K562 (cell line): ENCODE results near the gene SLC5A5. TPM values are rescaled to one million over a fixed set of nuclear protein-coding genes. Genes with fewer than 3 reads are reported as not detected.

Source experiments
- CREB1 ChIP-seq, 2 experiments: sonication (generic) in 1 of 2; formaldehyde crosslinking in 1 of 2; IDR thresholded peaks; 2 replicates each; pipeline versions ENCODE4 v1.6.1 to v1.8.0; 2012 to 2022; ENCODE audit warnings: inconsistent platforms in 1 of 2, mild to moderate bottlenecking in 1 of 2, missing genetic modification reagents in 1 of 2, moderate library complexity in 1 of 2
- DEAF1 ChIP-seq: fragments of 450-650 bp; formaldehyde crosslinking; IDR thresholded peaks from 2 replicates; pipeline ENCODE4 v1.4.0; 2020; ENCODE audit warnings: mild to moderate bottlenecking, moderate library complexity
- E2F3 ChIP-seq: fragments of 250-450 bp; sonication (Bioruptor Pico); IDR thresholded peaks from 2 replicates; pipeline ENCODE4 v1.4.0; 2020; ENCODE audit warnings: mild to moderate bottlenecking
- FOSL1 ChIP-seq: fragments of 200-800 bp; sonication (Bioruptor generic); conservative IDR thresholded peaks from 2 replicates; pipeline ENCODE4 v1.6.1; 2016; ENCODE audit warnings: missing genetic modification characterization, missing compliant biosample characterization
- GMEB1 ChIP-seq: fragments of 250-450 bp; sonication (Bioruptor Pico); IDR thresholded peaks from 2 replicates; pipeline ENCODE4 v1.4.0; 2020; ENCODE audit warnings: mild to moderate bottlenecking
- HDGF ChIP-seq: fragments of 450-650 bp; IDR thresholded peaks from 2 replicates; pipeline ENCODE4 v1.6.1; 2016
- ID3 ChIP-seq, 2 experiments: fragments of 250-450 bp in 1 of 2; fragments of 450-650 bp in 1 of 2; sonication (Bioruptor Pico) in 1 of 2; IDR thresholded peaks; 2 replicates each; pipeline versions ENCODE4 v1.6.1 to v1.8.0; 2016 to 2021; ENCODE audit warnings: mild to moderate bottlenecking in 2 of 2, moderate library complexity in 2 of 2, missing compliant biosample characterization in 1 of 2, missing genetic modification characterization in 1 of 2
- MBD2 ChIP-seq: sonication (generic); IDR thresholded peaks from 2 replicates; pipeline ENCODE4 v1.6.1; 2016; ENCODE audit warnings: low read depth, borderline replicate concordance
- MIER1 ChIP-seq: fragments of 450-650 bp; IDR thresholded peaks from 2 replicates; pipeline ENCODE4 v1.6.1; 2016; ENCODE audit warnings: antibody characterized with exemption, mild to moderate bottlenecking, low read depth
- MXI1 ChIP-seq: IDR thresholded peaks from 2 replicates; pipeline ENCODE4 v1.6.1; 2011; ENCODE audit warnings: low read depth, mild to moderate bottlenecking, improper control_type of control experiment, low read length
- MYC ChIP-seq, 2 experiments: fragments of 250-450 bp in 1 of 2; sonication (Bioruptor Pico) in 1 of 2; IDR thresholded peaks; 2 replicates each; pipeline versions ENCODE4 v1.5.1 to v1.6.1; 2012 to 2021; ENCODE audit warnings: low read depth in 2 of 2, borderline replicate concordance in 1 of 2, improper control_type of control experiment in 1 of 2, low read length in 1 of 2, mild to moderate bottlenecking in 1 of 2, moderate library complexity in 1 of 2
- NCOA6 ChIP-seq: fragments of 450-650 bp; IDR thresholded peaks from 2 replicates; pipeline ENCODE4 v1.6.1; 2017; ENCODE audit warnings: mild to moderate bottlenecking
- NKRF ChIP-seq: fragments of 450-650 bp; IDR thresholded peaks from 2 replicates; pipeline ENCODE4 v1.6.1; 2016; ENCODE audit warnings: borderline replicate concordance
- SIX5 ChIP-seq, 2 experiments: IDR thresholded peaks; 2 replicates each; pipeline ENCODE4 v1.6.1; 2011; ENCODE audit warnings: low read length in 2 of 2, borderline replicate concordance in 1 of 2, low read depth in 1 of 2, mild to moderate bottlenecking in 1 of 2, moderate library complexity in 1 of 2; ENCODE audit not compliant: insufficient read depth in 1 of 2
- SMARCA5 ChIP-seq: fragments of 450-650 bp; IDR thresholded peaks from 2 replicates; pipeline ENCODE4 v1.6.1; 2016
- SP2 ChIP-seq: IDR thresholded peaks from 2 replicates; pipeline ENCODE4 v1.6.1; 2011; ENCODE audit warnings: mild to moderate bottlenecking, low read depth, low read length, moderate library complexity; ENCODE audit not compliant: poor library complexity, severe bottlenecking; ENCODE audit errors: extremely low read depth
- STAG1 ChIP-seq: sonication (generic); formaldehyde crosslinking; IDR thresholded peaks from 2 replicates; pipeline ENCODE4 v1.5.0; 2020; ENCODE audit warnings: missing genetic modification reagents, borderline replicate concordance
- ZNF3 ChIP-seq: fragments of 250-450 bp; sonication (Bioruptor Pico); IDR thresholded peaks from 2 replicates; pipeline ENCODE4 v1.5.0; 2021; ENCODE audit warnings: mild to moderate bottlenecking, moderate library complexity
- ZNF384 ChIP-seq: IDR thresholded peaks from 2 replicates; pipeline ENCODE4 v1.6.1; 2012; ENCODE audit warnings: low read depth, low read length, improper control_type of control experiment
- ZNF785 ChIP-seq: fragments of 250-450 bp; sonication (Bioruptor Pico); IDR thresholded peaks from 2 replicates; pipeline ENCODE4 v1.4.0; 2020; ENCODE audit warnings: mild to moderate bottlenecking
- ZNF830 ChIP-seq: fragments of 250-450 bp; sonication (Bioruptor Pico); IDR thresholded peaks from 2 replicates; pipeline ENCODE4 v1.5.0; 2021; ENCODE audit warnings: mild to moderate bottlenecking
- polyA plus RNA-seq, 8 experiments: library from polyadenylated mRNA; depleted of rRNA in 4 of 8; stranded (reverse) in 5 of 8; unstranded in 3 of 8; fragments of >200 nt; fragmentation: Nextera tagmentation in 2 of 8; fragmentation: Illumina TruSeq in 1 of 8; extraction: Ambion mirVana in 2 of 8; extraction: Trizol in 1 of 8; gene quantifications; 2 replicates each; pipeline versions ENCODE4 v1.2.1 to v1.2.3, GENCODE V29; 2011 to 2014; ENCODE audit warnings: inconsistent platforms in 1 of 8, missing spikeins in 1 of 8
- total RNA-seq, 7 experiments: library from RNA; depleted of rRNA in 6 of 7; stranded (reverse); fragments of >200 nt in 6 of 7; fragmentation: Illumina TruSeq in 2 of 7; extraction: Trizol in 2 of 7; gene quantifications; 2 replicates each; pipeline versions ENCODE4 v1.2.1 to v1.2.3, GENCODE V29; 2011 to 2021; ENCODE audit warnings: low replicate concordance in 1 of 7

Gene SLC5A5
- total and polyA plus RNA-seq, 9 of the 15 experiments (the other 6 are each of a cell fraction or from before 2014, with no cell fraction given), result 0.10 to 0.73 (median 0.23) TPM

GRCh38 chr19:17843292-17843827 lies 28.4 kb upstream of the SLC5A5 start (continued):
- no peak for TF ChIP-seq E2F3 (CRISPR knock-in tag)
- TF ChIP-seq MIER1, result no peak
- TF ChIP-seq SP2, result no peak
- TF ChIP-seq GMEB1 (CRISPR knock-in tag), result no peak
- TF ChIP-seq SIX5 (IDR thresholded peaks at IDR 0.05; ENCODE audit: borderline replicate concordance in 1 of 2, insufficient read depth in 1 of 2, low read depth in 1 of 2, low read length in 2 of 2), result no peak
- TF ChIP-seq SMARCA5, result peak; percentile 72
- TF ChIP-seq HDGF, result no peak
- no peak for TF ChIP-seq MBD2
- no peak for TF ChIP-seq MYC (IDR thresholded peaks at IDR 0.05; ENCODE audit: low read depth, low read length)
- no peak for TF ChIP-seq MYC (CRISPR knock-in tag; IDR thresholded peaks at IDR 0.05; ENCODE audit: borderline replicate concordance, low read depth)
- TF ChIP-seq NKRF, result no peak
- TF ChIP-seq FOSL1, result no peak
- no peak for TF ChIP-seq ZNF830
- TF ChIP-seq MXI1, result no peak
- TF ChIP-seq CREB1 (IDR thresholded peaks at IDR 0.05), result no peak
- TF ChIP-seq CREB1 (CRISPR knock-in tag; IDR thresholded peaks at IDR 0.05), result no peak
- no peak for TF ChIP-seq NCOA6
- no peak for TF ChIP-seq ZNF3 (CRISPR knock-in tag)
- no peak for TF ChIP-seq ID3 (CRISPR knock-in tag; IDR thresholded peaks at IDR 0.05)
- TF ChIP-seq ID3 (tag; IDR thresholded peaks at IDR 0.05), result no peak
- no peak for TF ChIP-seq ZNF785
- TF ChIP-seq DEAF1 (CRISPR knock-in tag), result no peak
- no peak for TF ChIP-seq STAG1 (CRISPR knock-in tag)
- no peak for TF ChIP-seq ZNF384
